Activated CD4-positive, CD25-positive, alpha-beta regulatory T cell treated with anti-CD3 and anti-CD28 coated beads, Interleukin-2, amount 50 U/mL, for 72 hours (primary cell): ENCODE data around the gene BCO2.

Experiments
- DNase-seq: peaks from one replicate; pipeline ENCODE4 v3.0.0; 2021

Gene BCO2

GRCh38 chr11:112253605-112254242 is 78.4 kb downstream of the BCO2 start:
- DNase-seq: no peak

- DNase-seq: no peak
These were observed 79.9 kb downstream of the BCO2 start for GRCh38 chr11:112255067-112255720.

GRCh38 chr11:112260490-112260889 is 85.2 kb downstream of the BCO2 start, which contains the start of gene PLET1:
Gene PLET1 (minus strand): TSS chr11:112260860. CDS start chr11:112260589, 271 bp downstream.
- DNase-seq: no peak

GRCh38 chr11:112265659-112266409 is 90.5 kb downstream of the BCO2 start:
- DNase-seq: no peak

- no peak for DNase-seq
These were observed 91.1 kb downstream of the BCO2 start for GRCh38 chr11:112266410-112266778.

GRCh38 chr11:112267188-112267591 is 91.9 kb downstream of the BCO2 start:
- no peak for DNase-seq

GRCh38 chr11:112268406-112268805 is 93.1 kb downstream of the BCO2 start:
- DNase-seq: no peak
